Fibroblast of skin of right quadriceps (primary cell): Measurements from ENCODE around the gene PTBP1.
"Not testable (repeated sequence)": the region's sequence is repeated elsewhere in the genome, so short reads cannot be mapped to it uniquely, and the experiment has no call there.

Source experiments
- DNase-seq: peaks from one replicate; pipeline ENCODE4 v3.0.0-alpha.2; 2013

Gene PTBP1

GRCh38 chr19:811506-812048 lies 14.3 kb downstream of the PTBP1 start:
- no peak for DNase-seq

- no peak for DNase-seq
These were observed 14.9 kb downstream of the PTBP1 start for GRCh38 chr19:812049-812746.

GRCh38 chr19:812747-813218 lies 15.5 kb downstream of the PTBP1 start:
- no peak for DNase-seq

GRCh38 chr19:813219-814151 lies 16.2 kb downstream of the PTBP1 start:
- no peak for DNase-seq

GRCh38 chr19:814152-815078 lies 17.2 kb downstream of the PTBP1 start:
- DNase-seq, result no peak

GRCh38 chr19:815079-815774 lies 18.0 kb downstream of the PTBP1 start:
- no peak for DNase-seq

- DNase-seq, result no peak
These were observed 18.7 kb downstream of the PTBP1 start for GRCh38 chr19:815775-816499.

- no peak for DNase-seq
These were observed 19.2 kb downstream of the PTBP1 start for GRCh38 chr19:816500-816857.

GRCh38 chr19:820212-820611 lies 23.0 kb downstream of the PTBP1 start:
- DNase-seq, result not testable (repeated sequence)

- no peak for DNase-seq
These were observed 24.1 kb downstream of the PTBP1 start for GRCh38 chr19:821231-821824.

- DNase-seq, result no peak
These were observed 24.7 kb downstream of the PTBP1 start, which contains the start of gene PLPPR3 for GRCh38 chr19:821825-822503. Gene PLPPR3, minus strand, starts transcription at chr19:821955. Its CDS starts 396 bp downstream, at chr19:821559.

GRCh38 chr19:823565-824121 lies 26.4 kb downstream of the PTBP1 start:
- no peak for DNase-seq

- DNase-seq, result no peak
These were observed 27.6 kb downstream of the PTBP1 start for GRCh38 chr19:824885-825284.

- DNase-seq, result no peak
These were observed 28.8 kb downstream of the PTBP1 start for GRCh38 chr19:825897-826644.

- no peak for DNase-seq
These were observed 30.1 kb downstream of the PTBP1 start for GRCh38 chr19:827314-827709.

- DNase-seq, result no peak
These were observed 30.6 kb downstream of the PTBP1 start, which contains the start of gene AZU1 for GRCh38 chr19:827710-828321. Gene AZU1, plus strand, starts transcription at chr19:827837. Its CDS starts 10 bp downstream, at chr19:827847.

GRCh38 chr19:829129-829758 lies 32.0 kb downstream of the PTBP1 start:
- DNase-seq, result no peak
